ACC112 (cell line): ENCODE measurements around the gene THRB.

Source experiments
- H2AFZ ChIP-seq: fragments of 200-600 bp; sonication (generic); one replicate; pipeline ENCODE4 v1.6.0; 2017; ENCODE audit warnings: antibody characterized with exemption, low read length; ENCODE audit not compliant: unreplicated experiment
- H3K27ac ChIP-seq: fragments of 200-600 bp; sonication (generic); 2 replicates; pipeline ENCODE4 v1.5.1; 2014; ENCODE audit warnings: low read depth, mild to moderate bottlenecking, antibody characterized with exemption, low read length, moderate library complexity
- H3K27me3 ChIP-seq: fragments of 200-600 bp; sonication (generic); 2 replicates; pipeline ENCODE4 v1.6.1; 2014; ENCODE audit warnings: mild to moderate bottlenecking, antibody characterized with exemption, low read length, moderate library complexity, mixed read lengths; ENCODE audit not compliant: insufficient read depth
- H3K36me3 ChIP-seq: fragments of 200-600 bp; sonication (generic); 2 replicates; pipeline ENCODE4 v1.6.1; 2016; ENCODE audit warnings: mild to moderate bottlenecking, antibody characterized with exemption, low read length, moderate library complexity, mixed read lengths; ENCODE audit not compliant: insufficient read depth
- H3K4me1 ChIP-seq: fragments of 200-600 bp; sonication (generic); one replicate; pipeline ENCODE4 v1.6.1; 2016; ENCODE audit warnings: low read length, mixed read lengths; ENCODE audit not compliant: insufficient read depth, unreplicated experiment, control insufficient read depth
- H3K4me3 ChIP-seq: fragments of 200-600 bp; sonication (generic); 2 replicates; pipeline ENCODE4 v1.5.1; 2014; ENCODE audit warnings: mild to moderate bottlenecking, low read depth, low read length
- H3K79me2 ChIP-seq: fragments of 200-600 bp; sonication (generic); one replicate; pipeline ENCODE4 v1.6.0; 2016; ENCODE audit warnings: low read length; ENCODE audit not compliant: control insufficient read depth, unreplicated experiment, insufficient read depth

THRB gene

GRCh38 chr3:24161841-24162240 lies 332.8 kb downstream of the THRB start:
- Histone ChIP-seq H3K27ac (no peak overlapping the region), H3K4me1 (peaks cover 10% of the 10 kb centered on the region), H3K4me3 (peak overlapping the region; percentile 45), H2AFZ (no peak overlapping the region), H3K79me2 (no peaks in the 10 kb centered on the region), H3K27me3 (no peaks in the 10 kb centered on the region), H3K36me3 (no peaks in the 10 kb centered on the region)

DNA sequence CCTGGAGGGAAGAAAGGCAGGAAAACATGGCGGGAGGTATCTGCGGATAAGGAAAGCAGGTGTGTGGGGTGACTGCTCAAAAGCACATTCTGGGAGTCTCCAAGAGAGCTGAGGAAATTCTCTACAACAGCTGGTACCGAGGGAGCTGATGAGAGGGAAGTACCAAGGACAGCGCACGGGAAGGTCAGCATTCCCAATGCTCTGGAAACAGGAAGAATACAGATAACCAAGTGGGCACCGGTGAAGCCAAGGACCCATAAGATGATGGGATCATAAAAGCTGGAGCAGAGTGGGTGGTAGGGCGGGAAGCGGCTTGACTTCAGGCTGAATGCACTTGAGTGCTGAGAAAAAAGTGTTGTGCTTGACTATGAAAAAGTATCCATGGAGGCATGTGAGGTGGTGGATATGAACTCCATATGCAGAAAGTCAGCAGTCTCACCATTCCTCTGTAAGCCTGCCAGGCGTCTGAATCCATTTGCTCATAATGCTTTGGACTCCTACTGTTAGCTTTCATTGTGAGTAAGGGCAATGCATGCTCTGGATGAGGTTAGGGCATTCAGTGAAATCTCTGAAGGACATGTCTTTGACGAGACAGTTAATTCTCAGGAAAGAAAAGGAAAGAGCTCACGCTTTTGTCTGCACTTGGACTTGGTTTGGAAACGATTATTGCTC lies 334.1 kb downstream of the THRB start:
- Histone ChIP-seq H3K79me2 (no peaks in the 10 kb centered on the region), H3K36me3 (no peaks in the 10 kb centered on the region), H3K27ac (no peak overlapping the region), H3K27me3 (no peaks in the 10 kb centered on the region), H3K4me1 (peaks cover 19% of the 10 kb centered on the region), H3K4me3 (no peak overlapping the region), H2AFZ (no peak overlapping the region)

GRCh38 chr3:24158761-24159454 lies 335.7 kb downstream of the THRB start:
- Histone ChIP-seq H3K27me3 (no peaks in the 10 kb centered on the region), H3K4me1 (peaks cover 19% of the 10 kb centered on the region), H3K4me3 (no peak overlapping the region), H2AFZ (no peak overlapping the region), H3K79me2 (no peaks in the 10 kb centered on the region), H3K36me3 (no peaks in the 10 kb centered on the region), H3K27ac (no peak overlapping the region)

DNA sequence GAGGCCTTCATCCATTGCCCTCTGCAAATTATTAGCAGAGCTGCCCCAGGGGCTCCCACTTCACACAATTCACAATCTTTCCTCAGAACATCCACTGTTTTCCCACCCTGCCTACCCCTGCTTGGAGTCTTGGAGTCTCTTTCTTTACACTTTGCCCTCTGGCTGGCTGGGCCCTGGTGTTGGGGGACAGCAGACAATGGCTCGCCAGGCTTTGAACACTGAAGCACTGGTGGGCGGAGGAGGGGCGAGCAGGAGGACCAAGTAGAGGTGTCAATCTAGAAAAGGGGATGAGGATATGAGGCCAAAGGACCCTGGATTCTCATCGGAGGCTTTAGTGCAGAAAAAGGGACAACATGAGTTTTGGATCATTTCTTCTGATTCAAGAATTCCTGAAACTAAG lies 337.5 kb downstream of the THRB start:
- peaks cover 19% of the 10 kb centered on the region for H3K4me1 ChIP-seq
- H3K4me3 ChIP-seq = no peak overlapping the region
- H3K36me3 ChIP-seq = no peaks in the 10 kb centered on the region
- no peak overlapping the region for H2AFZ ChIP-seq
- H3K79me2 ChIP-seq = no peaks in the 10 kb centered on the region
- H3K27me3 ChIP-seq = no peaks in the 10 kb centered on the region
- no peak overlapping the region for H3K27ac ChIP-seq

- H3K4me3 ChIP-seq = no peak overlapping the region
- no peaks in the 10 kb centered on the region for H3K27me3 ChIP-seq
- H3K79me2 ChIP-seq = no peaks in the 10 kb centered on the region
- no peaks in the 10 kb centered on the region for H3K36me3 ChIP-seq
- no peak overlapping the region for H2AFZ ChIP-seq
- no peak overlapping the region for H3K27ac ChIP-seq
- H3K4me1 ChIP-seq = peaks cover 19% of the 10 kb centered on the region
These were observed 338.2 kb downstream of the THRB start for GRCh38 chr3:24156466-24156865.

DNA sequence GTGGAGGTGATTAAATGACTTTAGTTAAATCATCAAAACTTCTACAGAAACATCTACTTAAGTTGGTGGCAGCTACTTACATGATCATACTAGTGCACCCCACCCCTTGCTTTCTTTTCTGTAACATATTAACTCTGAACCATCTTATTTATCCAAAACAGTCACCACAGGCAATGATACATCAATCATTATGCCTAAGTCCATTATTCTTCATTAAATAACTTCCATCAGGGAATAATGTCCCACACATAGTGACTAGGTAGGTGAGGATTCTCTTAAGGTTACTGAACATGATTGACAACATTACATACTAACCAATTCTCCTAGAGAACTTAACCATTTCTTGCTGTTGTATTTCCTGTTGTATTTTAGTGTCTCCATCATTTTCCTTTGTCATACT lies 339.4 kb downstream of the THRB start:
- H3K4me3 ChIP-seq = no peak overlapping the region
- H3K36me3 ChIP-seq = no peaks in the 10 kb centered on the region
- peaks cover 16% of the 10 kb centered on the region for H3K4me1 ChIP-seq
- no peak overlapping the region for H3K27ac ChIP-seq
- H3K27me3 ChIP-seq = no peaks in the 10 kb centered on the region
- no peak overlapping the region for H2AFZ ChIP-seq
- H3K79me2 ChIP-seq = no peaks in the 10 kb centered on the region

DNA sequence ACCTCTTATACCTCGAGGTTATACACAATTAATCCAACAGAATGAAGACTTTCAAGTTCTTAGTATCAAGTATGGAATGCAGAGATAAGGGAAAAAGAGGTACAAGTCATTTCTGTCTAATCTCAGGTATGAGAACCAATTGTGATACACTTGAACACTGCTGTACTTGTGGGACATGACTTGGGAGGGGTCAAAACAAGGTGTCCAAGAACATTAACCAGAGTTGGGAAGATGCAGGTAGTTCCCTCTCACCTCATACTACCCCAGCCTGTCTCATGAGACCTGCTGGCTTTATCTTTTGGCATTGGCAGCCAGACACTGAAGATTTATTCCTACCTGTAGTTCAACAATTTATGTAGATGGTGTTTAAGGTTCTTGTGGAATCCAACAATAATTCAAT lies 339.9 kb downstream of the THRB start:
- Histone ChIP-seq H3K27ac (no peak overlapping the region), H3K36me3 (no peaks in the 10 kb centered on the region), H3K79me2 (no peaks in the 10 kb centered on the region)

DNA sequence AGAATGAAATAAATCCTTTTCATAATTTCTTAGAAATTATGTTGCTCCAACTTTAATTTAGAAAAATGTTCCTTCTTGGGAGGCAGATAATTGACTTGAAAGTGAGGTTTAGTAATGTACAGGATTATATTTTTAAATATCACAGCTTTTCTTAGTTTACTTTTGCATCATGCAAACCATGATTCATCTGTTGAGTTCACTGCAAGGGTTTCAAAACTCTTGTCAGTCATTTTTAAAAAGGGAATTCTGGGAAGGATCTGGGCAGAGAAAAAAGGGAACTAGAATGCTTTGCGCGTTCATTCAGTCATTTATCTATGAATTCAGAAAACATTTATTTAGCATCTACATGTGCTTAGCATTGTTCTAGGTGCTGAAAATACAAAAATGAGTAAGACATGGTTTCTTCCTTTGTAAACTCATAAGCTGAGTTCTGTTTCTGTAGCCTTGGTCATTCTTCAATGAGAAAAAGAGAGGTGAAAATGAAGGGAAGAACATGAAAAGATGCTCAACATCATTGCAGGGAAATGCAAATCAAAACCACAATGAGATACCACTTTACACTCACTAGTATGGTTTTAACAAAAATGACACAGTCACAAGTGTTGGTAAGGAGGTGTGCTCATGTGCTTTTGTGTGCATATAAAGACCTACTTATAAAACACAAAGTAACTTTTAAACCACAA lies 340.5 kb downstream of the THRB start:
- H3K27ac ChIP-seq = no peak overlapping the region
- no peaks in the 10 kb centered on the region for H3K79me2 ChIP-seq
- H3K27me3 ChIP-seq = no peaks in the 10 kb centered on the region
- H3K36me3 ChIP-seq = no peaks in the 10 kb centered on the region
- peaks cover 16% of the 10 kb centered on the region for H3K4me1 ChIP-seq
- H3K4me3 ChIP-seq = no peak overlapping the region
- no peak overlapping the region for H2AFZ ChIP-seq

More for the DNA sequence above, 339.9 kb downstream of the THRB start:
- H3K4me3 ChIP-seq = no peak overlapping the region
- no peak overlapping the region for H2AFZ ChIP-seq
- no peaks in the 10 kb centered on the region for H3K27me3 ChIP-seq
- peaks cover 16% of the 10 kb centered on the region for H3K4me1 ChIP-seq

DNA sequence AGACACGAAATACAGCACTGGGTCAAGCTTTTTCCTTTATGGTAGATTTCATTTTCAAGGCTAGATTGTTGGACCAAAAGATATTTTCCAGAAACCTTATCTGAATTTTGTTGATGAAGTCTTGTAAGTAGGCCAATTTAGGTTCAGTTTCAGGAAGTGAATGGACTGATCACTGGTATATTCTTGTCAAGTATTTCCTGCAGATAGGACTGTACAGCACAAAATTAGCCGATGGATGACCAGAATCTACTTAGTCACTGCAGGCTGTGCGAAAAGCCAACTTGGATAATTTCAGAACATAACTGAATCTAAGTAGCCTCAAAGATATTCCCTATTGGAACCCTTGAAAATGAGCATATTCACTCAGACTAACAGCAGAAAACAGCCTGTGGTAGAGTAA lies 343.1 kb downstream of the THRB start:
- Histone ChIP-seq H3K79me2 (no peaks in the 10 kb centered on the region), H3K27me3 (no peaks in the 10 kb centered on the region), H2AFZ (no peak overlapping the region), H3K27ac (no peak overlapping the region), H3K4me3 (no peak overlapping the region), H3K4me1 (peaks cover 15% of the 10 kb centered on the region), H3K36me3 (no peaks in the 10 kb centered on the region)

GRCh38 chr3:24149032-24149431 lies 345.6 kb downstream of the THRB start:
- Histone ChIP-seq H3K79me2 (no peaks in the 10 kb centered on the region), H3K27ac (no peak overlapping the region), H3K4me1 (peaks cover 26% of the 10 kb centered on the region), H3K36me3 (no peaks in the 10 kb centered on the region), H3K4me3 (no peak overlapping the region), H3K27me3 (no peaks in the 10 kb centered on the region), H2AFZ (no peak overlapping the region)
